Glomerular endothelial cell (primary cell): Measurements from ENCODE around the gene NEDD4L. TPM values are rescaled to one million over a fixed set of nuclear protein-coding genes. Genes with fewer than 3 reads are reported as not detected.

Experiments
- DNase-seq: peaks from one replicate; pipeline ENCODE4 v3.0.0-alpha.2; 2011; ENCODE audit warnings: low read depth, low spot score; ENCODE audit errors: extremely low read depth
- total RNA-seq: library from RNA; depleted of rRNA; stranded (reverse); fragments of >200 nt; gene quantifications from 2 replicates; pipeline ENCODE4 v1.2.3, GENCODE V29; 2015

Gene NEDD4L
- total RNA-seq, 1 donor from 2014 or later, result 63.9 TPM

DNA sequence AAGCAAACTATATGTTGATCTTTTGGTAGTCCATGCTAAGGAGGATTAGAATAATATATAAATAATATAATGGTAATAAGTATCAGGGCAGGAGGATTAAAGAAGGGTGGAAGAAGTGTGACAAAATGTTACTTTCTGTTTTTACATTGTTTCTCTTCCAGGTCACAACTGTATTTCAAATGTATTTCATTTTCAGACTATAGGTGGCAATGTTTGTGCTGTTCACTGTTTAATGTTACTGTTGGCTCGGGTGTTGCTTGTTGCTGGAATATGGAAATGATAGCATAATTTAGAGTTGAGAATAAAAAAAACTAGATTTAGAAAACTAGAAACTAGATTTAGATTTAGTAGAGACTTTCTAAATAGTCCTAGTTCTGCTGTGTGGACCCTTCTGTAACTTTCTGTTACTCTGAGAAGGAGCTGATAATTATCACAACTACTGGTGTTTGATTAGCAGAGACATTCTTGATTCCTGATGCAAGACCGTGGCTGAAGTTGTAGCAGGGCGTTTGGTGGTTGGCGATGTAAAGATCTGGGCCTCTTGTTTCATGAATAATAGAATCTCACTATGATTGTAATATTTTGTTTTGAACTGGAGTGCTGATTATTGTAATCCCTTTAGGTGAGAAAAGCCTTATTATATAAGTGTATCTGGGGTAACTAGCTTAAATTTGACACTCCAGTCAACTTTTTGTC lies 7.9 kb downstream of the NEDD4L start:
- no peak for DNase-seq

DNA sequence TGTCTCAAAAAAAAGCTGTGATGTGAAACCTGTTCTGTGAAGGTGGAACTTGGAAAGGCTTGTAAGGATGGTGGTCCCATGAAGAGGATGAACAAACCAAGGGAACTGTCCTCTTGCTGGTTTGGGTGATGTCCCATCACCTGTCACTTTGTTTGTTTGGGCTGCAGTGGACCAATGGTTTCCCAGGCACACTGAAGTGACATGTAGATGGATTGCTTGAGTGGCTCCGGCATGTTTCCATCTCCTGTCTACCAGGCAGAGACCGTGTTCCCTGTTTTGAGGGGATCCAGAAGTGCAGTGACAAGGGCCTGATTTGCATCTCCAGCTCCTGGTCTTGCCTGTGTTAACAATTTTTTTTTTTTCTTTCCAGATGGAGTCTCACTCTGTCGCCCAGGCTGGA lies 8.9 kb downstream of the NEDD4L start:
- DNase-seq, result no peak

DNA sequence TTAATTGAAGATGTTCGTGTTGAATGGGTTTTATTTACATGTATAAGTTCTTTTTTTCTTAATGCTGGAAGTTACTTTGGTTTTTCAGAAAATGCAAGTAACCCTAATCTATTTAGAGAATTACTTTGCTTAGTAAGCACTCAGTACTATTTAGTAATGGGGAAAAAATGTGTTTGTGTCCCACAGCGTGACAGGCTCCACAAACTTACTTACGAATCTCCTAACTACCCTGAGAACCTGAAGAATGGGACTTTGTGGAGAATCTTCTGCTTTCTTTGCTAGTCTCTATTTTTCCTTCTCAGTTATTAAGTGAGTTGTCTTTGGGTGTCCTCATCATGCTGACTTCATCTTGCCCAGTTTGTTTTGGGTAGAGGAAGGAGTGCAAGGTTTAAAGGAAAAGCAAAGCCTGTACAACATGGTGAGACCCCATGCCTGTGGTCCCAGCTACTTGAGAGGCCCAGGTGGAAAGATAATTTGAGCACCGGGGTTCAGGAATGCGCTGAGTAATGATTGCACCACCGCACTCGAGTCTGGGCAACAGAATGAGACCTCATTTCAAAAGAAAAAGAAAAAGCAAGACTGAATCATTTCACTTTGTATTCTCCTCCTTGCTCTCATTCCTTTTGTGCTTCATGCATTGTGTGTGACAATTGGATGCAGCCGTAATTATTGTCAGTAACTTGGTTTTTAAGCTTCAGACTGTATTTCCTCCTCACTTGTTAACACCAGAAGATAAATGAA lies 10.2 kb downstream of the NEDD4L start:
- DNase-seq, result no peak

DNA sequence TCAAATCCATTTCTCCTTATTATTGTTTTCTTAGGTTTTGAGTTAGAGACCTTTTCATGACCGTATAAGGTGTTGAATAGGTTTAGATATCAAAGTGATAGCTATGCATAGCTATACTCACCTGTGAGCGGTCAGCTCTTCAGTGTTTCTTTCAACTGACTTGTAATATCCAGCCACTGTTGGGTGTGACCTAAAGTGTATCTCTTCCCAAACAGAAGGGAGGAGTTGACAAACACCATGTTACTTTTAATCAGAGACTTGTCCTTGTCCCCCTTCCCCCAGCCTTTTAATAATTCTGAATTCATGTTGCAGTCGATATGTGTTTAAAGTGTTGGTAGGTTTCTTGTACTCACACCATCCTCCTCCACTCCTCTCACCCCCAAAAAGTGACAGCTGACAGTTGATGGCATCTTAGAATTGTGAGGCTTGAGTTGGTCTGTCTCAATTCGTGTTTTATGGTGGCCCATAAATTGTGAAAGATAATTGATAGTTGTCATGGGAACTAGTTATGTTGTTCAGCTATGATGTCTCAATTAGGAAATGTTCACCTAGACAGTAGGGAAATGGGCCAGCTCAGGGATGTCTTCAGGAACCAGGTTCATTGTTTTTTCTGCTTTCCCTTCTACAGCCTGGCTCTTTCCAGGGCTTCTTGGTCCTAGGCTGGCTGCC lies 12.0 kb downstream of the NEDD4L start:
- DNase-seq, result no peak

DNA sequence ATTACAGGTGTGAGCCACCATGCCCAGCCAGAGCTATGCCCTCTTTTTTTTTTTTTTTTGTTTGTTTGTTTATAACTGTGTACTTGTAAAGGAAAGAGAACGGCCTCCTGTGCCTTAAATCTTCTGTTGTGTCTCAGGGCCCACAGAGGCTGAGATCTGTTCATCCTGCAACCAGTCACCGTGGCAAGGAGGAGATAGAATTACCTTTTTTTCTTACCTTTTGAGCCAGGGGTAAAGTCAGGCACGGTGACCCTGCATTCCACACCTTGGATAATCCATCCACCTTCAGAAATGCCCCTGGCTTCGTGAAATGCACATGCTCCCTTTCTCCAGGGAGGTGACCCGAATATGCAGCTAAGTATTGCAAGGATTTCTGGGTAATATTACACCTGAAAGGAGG lies 12.8 kb downstream of the NEDD4L start:
- no peak for DNase-seq

DNA sequence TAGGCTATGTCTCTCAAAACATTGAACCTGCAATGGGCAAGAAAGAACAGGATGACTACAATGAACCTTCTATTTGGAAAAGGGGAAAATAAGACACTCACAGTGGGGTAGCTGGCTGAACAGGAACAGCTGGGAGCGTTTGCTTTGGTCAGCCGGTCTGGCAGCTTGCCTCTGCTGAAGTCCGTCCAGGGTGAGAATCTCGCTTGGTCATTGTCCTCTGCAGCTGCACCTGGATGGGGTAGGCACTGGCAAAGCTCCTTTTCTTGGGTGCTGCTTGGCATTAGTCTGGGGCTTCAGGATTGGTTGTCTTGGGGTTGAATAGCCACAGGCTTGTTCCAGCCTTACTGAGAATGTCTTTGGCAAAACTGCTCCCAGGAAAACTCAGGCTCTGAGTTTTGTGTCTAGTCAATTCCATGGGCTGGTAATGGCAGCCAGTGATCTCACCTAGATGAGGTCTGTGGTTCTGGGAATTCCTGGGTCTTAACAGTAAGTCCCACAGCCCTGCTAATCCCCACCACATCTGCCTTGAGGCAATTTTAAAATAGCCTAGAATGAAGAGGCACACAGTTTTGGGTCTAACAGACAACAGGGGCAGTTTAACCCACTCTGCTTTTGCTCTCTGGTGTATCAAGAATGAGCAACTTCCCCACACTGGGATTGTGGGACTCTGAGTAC lies 13.4 kb downstream of the NEDD4L start:
- DNase-seq, result no peak

DNA sequence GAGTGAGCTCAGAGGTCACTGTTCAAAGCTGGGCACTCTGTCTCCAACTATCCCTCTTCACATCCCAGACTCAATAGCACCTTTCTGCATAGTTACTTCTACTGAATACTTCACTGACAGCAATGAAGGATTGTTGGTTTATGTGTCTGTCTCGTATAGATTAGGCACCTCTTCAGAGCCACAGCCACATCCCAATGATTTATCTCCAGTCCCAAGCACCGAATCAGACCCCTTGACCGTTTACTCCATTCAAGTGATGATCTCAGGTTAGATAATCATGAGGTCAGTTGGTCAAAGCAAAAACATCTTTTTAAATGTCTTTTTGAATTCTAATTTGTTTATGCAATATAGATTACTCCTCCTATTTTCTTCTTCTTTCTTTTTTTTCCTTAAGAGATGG lies 14.7 kb downstream of the NEDD4L start:
- DNase-seq, result no peak

DNA sequence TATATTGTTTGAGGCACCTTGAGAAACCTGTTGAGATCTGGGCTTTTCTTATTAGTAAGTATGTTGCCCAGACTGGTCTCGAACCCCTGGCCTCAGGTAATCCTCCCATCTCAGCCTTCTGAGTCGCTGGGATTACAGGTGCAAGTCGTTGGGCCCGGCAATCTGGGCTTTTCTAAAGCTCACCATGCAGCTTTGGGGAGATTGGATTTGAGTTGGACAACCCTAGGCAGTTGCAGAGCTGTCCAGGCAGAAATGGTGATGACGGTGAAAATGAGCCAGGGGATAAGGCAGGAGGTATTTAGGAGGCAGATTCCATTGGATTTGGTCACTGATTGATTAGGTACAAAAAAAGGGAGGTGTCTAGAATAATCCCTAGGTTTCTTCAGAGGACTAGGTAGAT lies 16.2 kb downstream of the NEDD4L start:
- DNase-seq, result no peak

DNA sequence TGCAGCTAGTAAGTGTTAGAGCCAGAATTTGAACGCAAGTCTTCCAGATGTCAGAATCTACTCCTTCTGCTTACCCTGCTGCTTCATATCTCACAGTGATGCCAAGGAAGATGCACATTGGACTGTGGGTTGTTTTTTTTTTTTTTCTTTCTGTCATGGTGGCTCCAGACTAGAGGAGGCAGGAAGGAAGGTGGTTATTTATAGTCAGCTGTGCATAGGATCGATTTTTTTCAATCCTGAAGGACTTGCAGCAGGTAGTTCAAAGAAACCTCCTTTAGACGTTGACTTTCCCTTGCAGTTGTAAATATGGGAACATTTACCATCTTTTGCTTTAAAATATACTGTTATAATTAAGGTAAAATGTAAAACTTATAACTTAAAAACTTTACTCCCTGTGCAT lies 17.3 kb downstream of the NEDD4L start:
- DNase-seq, result no peak

DNA sequence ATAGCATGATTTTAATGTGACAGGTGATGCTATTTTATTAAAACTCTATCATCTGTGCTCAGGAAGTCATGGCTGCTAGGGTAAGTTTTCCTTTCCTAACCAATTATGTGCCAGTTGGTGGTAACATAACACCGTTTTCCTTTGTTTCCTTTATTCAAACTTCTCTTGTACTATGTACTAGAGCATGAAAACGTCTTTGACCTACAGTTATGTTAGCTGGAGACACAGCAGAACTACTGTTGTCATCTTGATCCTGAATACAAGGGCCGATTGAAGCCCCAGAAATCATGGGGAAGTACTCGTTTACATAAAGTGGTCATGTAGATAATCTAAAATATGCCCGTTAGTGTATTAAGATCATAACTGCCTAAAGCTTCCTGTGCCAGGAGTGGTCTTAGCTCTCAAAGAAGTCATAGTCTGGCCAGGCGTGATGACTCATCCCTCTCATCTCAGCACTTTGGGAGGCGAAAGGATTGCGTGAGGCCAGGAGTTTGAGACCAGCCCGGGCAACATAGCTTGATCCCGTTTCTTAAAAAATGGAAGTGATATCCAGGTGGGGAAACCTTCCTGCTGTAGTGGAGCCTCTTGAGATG lies 20.5 kb downstream of the NEDD4L start:
- DNase-seq, result no peak

DNA sequence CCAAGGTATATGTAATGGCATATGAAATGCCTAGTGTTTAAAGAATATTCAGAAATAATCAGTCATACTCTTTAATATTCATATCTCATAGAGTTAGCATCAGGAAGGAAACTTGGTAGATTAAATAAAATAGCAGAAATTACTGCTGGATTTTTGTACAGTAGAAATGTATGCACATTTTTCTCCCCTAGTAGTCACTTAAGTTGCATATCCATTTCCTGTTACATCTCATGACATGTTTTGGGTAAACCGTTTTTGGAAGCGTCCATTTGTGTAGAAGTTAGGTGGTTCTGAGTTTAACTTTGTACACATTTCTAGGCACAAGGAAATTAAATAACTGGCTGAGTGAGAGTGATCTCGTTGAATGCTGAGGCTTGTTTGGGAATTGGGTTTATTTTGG lies 21.9 kb downstream of the NEDD4L start:
- DNase-seq, result no peak

DNA sequence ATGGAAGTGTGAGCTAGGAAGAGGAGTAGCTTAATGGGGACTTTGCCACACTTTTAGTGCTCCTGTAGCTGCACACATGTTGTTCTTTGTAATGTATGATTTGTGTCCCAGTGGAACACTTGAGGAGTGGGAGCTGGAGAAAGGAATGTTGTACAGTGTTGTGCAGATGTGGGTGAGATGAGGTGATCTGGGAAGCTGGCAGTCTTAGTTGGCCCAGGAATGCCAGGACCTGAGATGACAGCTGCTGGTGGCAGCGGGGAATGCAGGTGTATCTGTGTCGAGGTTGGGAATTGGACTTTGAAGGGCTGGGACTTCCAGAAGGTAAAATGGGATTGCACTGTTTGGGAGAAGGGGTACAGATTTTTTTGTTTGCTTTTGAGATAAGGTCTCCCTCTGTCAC lies 23.6 kb downstream of the NEDD4L start:
- DNase-seq, result no peak

DNA sequence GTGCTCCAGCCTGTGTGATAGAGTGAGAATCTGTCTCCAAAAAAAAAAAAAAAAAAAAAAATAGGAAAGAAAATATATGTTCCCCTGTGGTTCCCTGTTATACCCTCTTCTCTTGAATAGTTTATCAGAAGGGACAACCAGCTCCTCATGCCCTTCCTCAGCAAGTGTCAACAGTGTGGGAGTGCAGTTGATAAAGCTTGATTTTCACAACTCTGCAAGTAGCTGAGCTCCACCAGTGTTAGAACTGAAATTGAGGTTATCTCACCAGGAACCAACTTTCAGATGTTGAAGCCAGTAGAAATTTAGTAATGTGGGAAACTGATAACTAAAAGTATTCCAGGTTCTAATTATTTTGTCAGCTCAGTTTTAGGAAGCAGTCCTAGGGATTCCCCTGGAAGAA lies 25.1 kb downstream of the NEDD4L start:
- DNase-seq, result no peak

DNA sequence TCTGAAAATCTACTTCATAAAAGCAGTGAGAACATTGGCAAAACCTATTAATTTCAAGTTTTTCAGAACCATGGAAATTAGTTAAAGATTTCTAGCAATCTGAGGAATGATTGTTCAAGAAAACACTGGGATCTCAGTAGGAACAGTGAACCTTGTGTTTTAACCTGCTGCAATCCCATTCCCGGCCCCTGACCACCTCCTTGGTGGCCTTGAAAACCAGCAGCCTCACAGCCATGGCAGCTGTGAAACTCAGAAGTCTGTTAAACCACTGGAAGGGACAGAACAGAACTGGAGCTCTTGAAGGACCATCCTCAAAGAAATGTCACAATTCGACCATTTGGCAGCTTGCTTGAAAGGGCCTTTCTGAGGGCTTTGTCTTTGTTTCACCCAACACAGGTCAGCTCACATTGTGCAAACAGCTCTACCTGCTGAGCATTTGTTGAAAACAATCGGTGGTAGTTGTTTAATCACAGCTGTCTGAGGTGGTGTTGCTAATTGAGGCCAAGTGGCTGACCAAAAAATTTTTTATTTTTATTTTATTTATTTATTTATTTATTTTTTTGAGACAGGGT lies 25.8 kb downstream of the NEDD4L start:
- no peak for DNase-seq

DNA sequence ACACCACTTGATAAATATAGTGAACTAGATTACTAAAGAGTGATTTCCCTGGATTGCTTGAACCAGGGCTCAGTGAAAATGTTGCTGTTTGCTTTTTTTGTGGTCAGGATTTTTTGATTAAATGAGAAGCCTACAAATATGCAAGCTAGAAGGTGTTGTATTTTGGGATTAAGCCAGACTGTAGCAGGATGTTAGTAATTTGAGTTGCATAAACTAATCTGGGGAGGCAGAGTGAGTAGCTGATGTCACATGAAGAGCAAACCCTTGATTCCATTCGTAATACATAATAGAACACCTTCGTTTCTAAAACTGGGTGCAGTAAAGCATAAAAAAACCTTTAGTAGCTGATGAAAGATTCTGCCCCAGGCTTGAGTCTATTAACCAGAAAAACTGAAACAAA lies 32.0 kb downstream of the NEDD4L start:
- no peak for DNase-seq

DNA sequence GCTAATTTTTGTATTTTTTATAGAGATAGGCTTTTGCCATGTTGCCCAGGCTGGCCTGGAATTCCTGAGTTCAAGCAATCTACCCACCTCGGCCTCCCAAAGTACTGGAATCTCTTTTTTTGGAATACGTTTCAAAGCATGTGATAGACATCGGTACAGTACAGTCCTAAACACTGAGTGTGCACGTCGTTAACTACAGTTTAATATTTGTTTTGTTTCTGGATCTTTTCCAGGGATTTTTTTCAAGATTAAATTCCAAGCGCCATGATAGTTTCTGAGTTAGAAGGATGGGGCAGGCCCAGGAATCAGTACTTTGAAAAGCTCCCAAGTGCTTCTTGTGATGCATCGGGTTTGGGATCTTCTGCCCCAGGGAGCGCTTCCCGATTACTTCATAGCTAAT lies 33.3 kb downstream of the NEDD4L start:
- DNase-seq, result no peak

DNA sequence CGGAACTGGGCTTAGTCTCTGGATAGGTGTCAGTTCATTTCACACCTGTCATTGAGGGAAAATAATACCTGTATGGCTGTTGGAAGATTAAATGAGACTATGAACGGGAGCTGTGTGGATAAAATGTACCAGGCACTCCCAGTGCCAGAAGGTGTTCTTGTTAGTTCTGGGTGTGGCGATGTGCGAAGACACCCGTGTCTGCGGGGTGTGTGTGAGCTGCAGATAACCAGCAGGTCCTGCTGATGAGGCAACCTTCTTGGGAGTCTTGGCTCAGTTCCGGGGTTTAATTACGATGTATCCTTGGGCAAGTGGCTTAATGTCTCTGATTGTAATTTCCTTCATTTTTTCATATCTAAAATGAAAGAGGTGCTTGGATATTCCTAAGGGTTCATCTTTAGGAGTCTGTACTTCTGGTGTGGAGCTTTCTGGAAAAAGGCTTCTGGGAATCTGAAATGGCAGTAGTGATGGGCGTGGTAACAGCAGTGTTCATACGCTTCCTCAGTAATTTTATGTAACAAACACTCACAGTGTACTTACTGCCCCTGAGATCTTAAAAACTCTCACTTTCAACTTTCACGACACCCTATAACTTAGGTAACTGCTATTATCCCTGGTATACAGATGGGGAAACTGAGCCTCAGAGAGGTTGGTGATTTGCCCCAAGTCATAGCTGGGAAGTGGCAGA lies 35.0 kb downstream of the NEDD4L start:
- no peak for DNase-seq

DNA sequence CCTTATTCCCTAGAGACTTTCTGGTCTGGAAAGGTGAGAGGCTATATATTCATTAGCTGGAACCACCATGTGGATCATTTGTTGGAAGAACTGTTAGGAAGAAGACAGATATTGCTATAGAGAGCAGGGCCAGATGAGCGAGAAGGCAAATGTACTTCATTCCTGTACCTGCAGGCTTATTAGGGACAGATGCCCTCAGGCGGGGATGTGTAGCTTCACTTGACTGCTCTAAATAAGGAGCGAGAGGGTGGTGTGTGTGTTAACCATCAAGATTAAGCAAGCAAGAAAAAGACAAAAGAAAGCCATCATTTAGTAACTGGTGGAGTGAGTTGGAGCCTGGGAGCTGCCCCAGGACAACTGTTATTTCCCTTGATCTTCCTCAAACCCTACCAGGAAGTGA lies 36.4 kb downstream of the NEDD4L start:
- no peak for DNase-seq

DNA sequence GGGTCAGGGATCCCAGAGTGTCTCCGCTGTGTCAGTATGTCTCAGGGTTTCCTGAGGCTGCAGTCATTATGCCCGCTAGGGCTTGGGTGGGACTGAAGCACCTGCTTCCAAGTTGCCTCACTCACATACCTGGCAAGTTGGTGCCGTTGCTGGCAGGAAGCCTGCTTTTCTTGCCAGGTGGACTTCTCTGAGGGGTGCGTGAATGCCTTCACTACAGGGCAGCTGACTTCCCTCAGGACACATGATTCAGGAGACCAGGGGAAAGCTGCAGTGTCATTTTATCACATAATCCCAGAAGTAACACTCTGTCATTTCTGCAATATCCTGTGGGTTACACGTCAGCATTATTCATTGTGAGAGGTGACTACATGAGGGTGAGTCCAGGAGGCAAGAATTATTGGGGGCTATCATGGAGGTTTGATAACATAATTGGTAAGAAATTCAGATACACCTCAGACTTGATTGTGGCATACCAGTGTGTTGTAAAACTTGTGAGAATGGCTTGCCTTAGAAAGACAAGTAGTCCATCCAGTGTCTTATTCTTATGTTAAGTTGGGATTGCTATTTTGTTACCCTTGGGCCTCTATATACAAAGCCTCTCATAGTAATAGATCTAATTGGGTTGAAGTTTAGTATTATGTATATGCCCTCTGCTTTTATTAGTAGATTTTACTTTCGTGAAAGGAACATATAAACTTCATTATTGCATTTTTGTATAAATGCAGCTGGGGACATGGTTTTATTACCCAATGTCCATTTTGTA lies 44.1 kb downstream of the NEDD4L start:
- no peak for DNase-seq

DNA sequence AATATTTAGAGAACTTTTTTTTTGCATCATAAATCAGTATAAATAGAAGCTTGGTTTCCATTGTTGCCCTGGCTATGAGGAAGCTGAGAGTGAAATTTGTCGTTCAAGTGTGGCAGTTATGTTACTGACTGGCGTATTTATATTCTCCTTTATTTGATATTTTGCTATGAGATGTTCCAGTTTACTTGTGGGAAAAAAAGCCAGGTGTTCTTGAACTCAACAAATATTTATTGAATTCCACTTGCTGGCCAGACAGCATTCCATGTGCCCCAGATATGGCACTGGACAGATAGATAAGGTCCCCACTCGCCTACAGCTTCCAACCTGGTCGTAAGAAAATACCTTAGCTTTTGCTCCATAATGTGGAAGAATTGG lies 44.7 kb downstream of the NEDD4L start:
- DNase-seq, result no peak
